Peyer's patch (tissue), 4 donors: ENCODE results near the gene TMEM131.

Experiments used
- POLR2A ChIP-seq, 2 donors: fragments of 450-650 bp; IDR thresholded peaks; one replicate each; pipeline ENCODE4 v1.5.1; 2017; ENCODE audit warnings: antibody characterized with exemption in 2 of 2, mild to moderate bottlenecking in 2 of 2, moderate library complexity in 2 of 2
- TF ChIP-seq, protein P1 (sequence below), 6 experiments: fragments of 450-650 bp in 4 of 6; fragments of 200-600 bp in 2 of 6; sonication (generic) in 1 of 6; IDR thresholded peaks; one replicate each; pipeline ENCODE4 v1.5.1; 2017 to 2019; ENCODE audit warnings: antibody characterized with exemption in 6 of 6, mild to moderate bottlenecking in 3 of 6, moderate library complexity in 1 of 6

- TF ChIP-seq, protein P1, sequence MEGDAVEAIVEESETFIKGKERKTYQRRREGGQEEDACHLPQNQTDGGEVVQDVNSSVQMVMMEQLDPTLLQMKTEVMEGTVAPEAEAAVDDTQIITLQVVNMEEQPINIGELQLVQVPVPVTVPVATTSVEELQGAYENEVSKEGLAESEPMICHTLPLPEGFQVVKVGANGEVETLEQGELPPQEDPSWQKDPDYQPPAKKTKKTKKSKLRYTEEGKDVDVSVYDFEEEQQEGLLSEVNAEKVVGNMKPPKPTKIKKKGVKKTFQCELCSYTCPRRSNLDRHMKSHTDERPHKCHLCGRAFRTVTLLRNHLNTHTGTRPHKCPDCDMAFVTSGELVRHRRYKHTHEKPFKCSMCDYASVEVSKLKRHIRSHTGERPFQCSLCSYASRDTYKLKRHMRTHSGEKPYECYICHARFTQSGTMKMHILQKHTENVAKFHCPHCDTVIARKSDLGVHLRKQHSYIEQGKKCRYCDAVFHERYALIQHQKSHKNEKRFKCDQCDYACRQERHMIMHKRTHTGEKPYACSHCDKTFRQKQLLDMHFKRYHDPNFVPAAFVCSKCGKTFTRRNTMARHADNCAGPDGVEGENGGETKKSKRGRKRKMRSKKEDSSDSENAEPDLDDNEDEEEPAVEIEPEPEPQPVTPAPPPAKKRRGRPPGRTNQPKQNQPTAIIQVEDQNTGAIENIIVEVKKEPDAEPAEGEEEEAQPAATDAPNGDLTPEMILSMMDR (IDR thresholded peaks at IDR 0.05), result no peak
- TF ChIP-seq POLR2A (IDR thresholded peaks at IDR 0.05), result no peak
Measured at GRCh38 chr2:98036349-98037000, 40.7 kb upstream of the TMEM131 start.
